Measurements from ENCODE around the gene NKX1-2.

DNA sequence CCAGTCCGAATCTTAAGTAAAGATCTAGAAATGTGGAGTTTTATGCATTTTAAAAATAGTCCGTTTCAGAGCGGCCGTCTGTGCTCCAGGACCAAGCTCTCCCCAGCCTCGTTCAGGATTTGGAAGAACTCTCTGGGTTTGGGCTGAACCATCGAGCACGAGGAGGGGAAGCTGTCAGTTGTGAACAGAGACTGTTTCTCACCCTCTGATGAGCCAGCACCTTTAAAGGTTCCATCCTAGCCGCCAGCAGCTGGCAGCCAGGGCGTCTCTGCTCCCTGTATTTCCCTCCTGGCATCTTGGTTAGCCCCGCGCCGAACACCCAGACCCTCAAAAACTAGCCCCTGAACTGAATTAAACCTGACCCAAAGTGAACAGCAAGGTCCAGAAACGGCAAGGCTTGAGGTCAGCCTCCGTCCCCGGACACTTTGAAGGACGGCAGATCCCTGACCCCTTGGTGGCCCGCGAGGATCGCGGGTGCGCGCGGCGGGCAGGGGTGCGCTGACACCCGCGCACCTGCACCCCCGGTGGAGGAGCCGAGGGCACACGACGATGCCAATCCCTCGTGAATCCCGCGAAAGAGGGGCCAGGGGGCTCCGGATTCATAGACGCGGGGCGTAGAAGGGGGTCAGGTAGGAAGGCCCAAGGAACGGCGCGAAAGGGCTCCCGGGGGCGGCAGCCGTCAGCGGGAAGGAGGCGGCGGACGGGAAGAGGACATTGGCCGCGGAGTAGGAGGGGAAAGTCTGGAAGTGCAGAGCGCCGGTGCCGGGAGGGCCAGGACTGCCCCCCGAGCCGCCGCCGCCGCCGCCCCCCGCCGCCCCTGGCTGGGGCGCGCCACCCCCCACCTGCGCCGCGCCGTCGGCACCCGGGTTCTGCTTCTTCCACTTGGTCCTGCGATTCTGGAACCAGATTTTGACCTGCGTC is 2.7 kb downstream of the NKX1-2 start:
- TF ChIP-seq, protein P1, sequence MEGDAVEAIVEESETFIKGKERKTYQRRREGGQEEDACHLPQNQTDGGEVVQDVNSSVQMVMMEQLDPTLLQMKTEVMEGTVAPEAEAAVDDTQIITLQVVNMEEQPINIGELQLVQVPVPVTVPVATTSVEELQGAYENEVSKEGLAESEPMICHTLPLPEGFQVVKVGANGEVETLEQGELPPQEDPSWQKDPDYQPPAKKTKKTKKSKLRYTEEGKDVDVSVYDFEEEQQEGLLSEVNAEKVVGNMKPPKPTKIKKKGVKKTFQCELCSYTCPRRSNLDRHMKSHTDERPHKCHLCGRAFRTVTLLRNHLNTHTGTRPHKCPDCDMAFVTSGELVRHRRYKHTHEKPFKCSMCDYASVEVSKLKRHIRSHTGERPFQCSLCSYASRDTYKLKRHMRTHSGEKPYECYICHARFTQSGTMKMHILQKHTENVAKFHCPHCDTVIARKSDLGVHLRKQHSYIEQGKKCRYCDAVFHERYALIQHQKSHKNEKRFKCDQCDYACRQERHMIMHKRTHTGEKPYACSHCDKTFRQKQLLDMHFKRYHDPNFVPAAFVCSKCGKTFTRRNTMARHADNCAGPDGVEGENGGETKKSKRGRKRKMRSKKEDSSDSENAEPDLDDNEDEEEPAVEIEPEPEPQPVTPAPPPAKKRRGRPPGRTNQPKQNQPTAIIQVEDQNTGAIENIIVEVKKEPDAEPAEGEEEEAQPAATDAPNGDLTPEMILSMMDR (IDR thresholded peaks at IDR 0.05; ENCODE audit: low read length): no peak
- TF ChIP-seq EZH2 (IDR thresholded peaks at IDR 0.05; ENCODE audit: borderline replicate concordance, low read length): no peak

Data from OCI-LY1 (cell line).